Activated CD8-positive, alpha-beta T cell treated with anti-CD3 and anti-CD28 coated beads for 36 hours (primary cell): ENCODE results near the gene BMP15. TPM values are rescaled to one million over a fixed set of nuclear protein-coding genes. Genes with fewer than 3 reads are reported as not detected.

ENCODE experiments used
- ATAC-seq: fragments of 200-7000 bp; cut with Tn5 transposase; one replicate; pipeline ENCODE4 v1.10.0; 2021; ENCODE audit warnings: mild to moderate bottlenecking, moderate library complexity
- CTCF ChIA-PET: fragments of 350-600 bp; sonication (Branson Sonifier 250); formaldehyde crosslinking; loops from one replicate; lab custom pipeline; 2021; ENCODE audit warnings: antibody characterized with exemption; lab: Charles Lee
- POLR2A ChIA-PET: fragments of 350-600 bp; sonication (Branson Sonifier 250); formaldehyde crosslinking; loops from one replicate; lab custom pipeline; 2021; ENCODE audit warnings: antibody characterized with exemption; lab: Charles Lee
- DNase-seq: peaks from one replicate; pipeline ENCODE4 v3.0.0-alpha.2; 2020
- H3K27ac Mint-ChIP-seq: one replicate; pipeline ENCODE4 v1.8.0; 2021; ENCODE audit warnings: mild to moderate bottlenecking, mixed read lengths
- H3K27me3 Mint-ChIP-seq: one replicate; pipeline ENCODE4 v1.8.0; 2021; ENCODE audit warnings: mixed read lengths
- H3K36me3 Mint-ChIP-seq: one replicate; pipeline ENCODE4 v1.8.0; 2021; ENCODE audit warnings: low read depth, mixed read lengths
- H3K4me1 Mint-ChIP-seq: one replicate; pipeline ENCODE4 v1.8.0; 2021; ENCODE audit warnings: low read depth, mixed read lengths
- H3K4me3 Mint-ChIP-seq: one replicate; pipeline ENCODE4 v1.8.0; 2021; ENCODE audit warnings: mild to moderate bottlenecking, moderate library complexity, mixed read lengths
- H3K9me3 Mint-ChIP-seq: one replicate; pipeline ENCODE4 v1.8.0; 2021; ENCODE audit warnings: mixed read lengths
- CTCF ChIP-seq: fragments of 200-600 bp; IDR thresholded peaks from one replicate; pipeline ENCODE4 v1.8.0; 2022; ENCODE audit warnings: antibody characterized with exemption, mild to moderate bottlenecking
- intact Hi-C: fragments of 100-400 bp; cut with micrococcal nuclease; formaldehyde crosslinking; loops from one replicate; pipeline ENCODE4 v1.10.0; 2022
- total RNA-seq, 2 experiments: library from RNA; stranded (reverse); gene quantifications; one replicate each; pipeline ENCODE4 v1.2.3, GENCODE V29; 2021

Gene BMP15
- total RNA-seq, 2 experiments from 2014 or later = not detected

GRCh38 chrX:50962156-50962555, 51.6 kb downstream of the BMP15 start:
- ATAC-seq = no peak
- intact Hi-C loops = no loop called here
- DNase-seq = no peak
- peaks cover 2% of the 10 kb centered on the region for H3K27me3 Mint-ChIP-seq
- H3K4me3 Mint-ChIP-seq = no peak overlapping the region
- ChIA-PET POLR2A (no interaction called here), CTCF (no interaction called here)
- H3K27ac Mint-ChIP-seq = no peak overlapping the region
- no peaks in the 10 kb centered on the region for H3K9me3 Mint-ChIP-seq
- no peaks in the 10 kb centered on the region for H3K4me1 Mint-ChIP-seq
- no peaks in the 10 kb centered on the region for H3K36me3 Mint-ChIP-seq
- no peak for TF ChIP-seq CTCF

- Mint-ChIP-seq H3K27me3 (peaks cover 2% of the 10 kb centered on the region), H3K27ac (no peak overlapping the region), H3K36me3 (no peaks in the 10 kb centered on the region), H3K4me3 (no peak overlapping the region), H3K4me1 (no peaks in the 10 kb centered on the region), H3K9me3 (no peaks in the 10 kb centered on the region)
- ChIA-PET CTCF (no interaction called here), POLR2A (no interaction called here)
- DNase-seq (no peak), ATAC-seq (no peak)
- intact Hi-C loops = no loop called here
- no peak for TF ChIP-seq CTCF
Observed at GRCh38 chrX:50963842-50964241, 53.3 kb downstream of the BMP15 start.

Other genes starting within 250 kb of the BMP15 start
- not detected for gene SHROOM4, start 96.5 kb upstream of the BMP15 start, total RNA-seq